ENCODE results near the gene PLEKHA6.

Gene PLEKHA6

GRCh38 chr1:204383163-204383904 lies 23.6 kb upstream of the PLEKHA6 start:
- no peak for DNase-seq (ENCODE audit: low spot score)

- DNase-seq (ENCODE audit: low spot score): no peak
Measured at GRCh38 chr1:204382714-204383083, 23.0 kb upstream of the PLEKHA6 start.

- no peak for DNase-seq (ENCODE audit: low spot score)
Measured at GRCh38 chr1:204380293-204380831, 20.6 kb upstream of the PLEKHA6 start.

GRCh38 chr1:204377800-204378668 lies 18.3 kb upstream of the PLEKHA6 start:
- peak; percentile 40 for DNase-seq (ENCODE audit: low spot score)

- no peak for DNase-seq (ENCODE audit: low spot score)
Measured at GRCh38 chr1:204376919-204377799, 17.4 kb upstream of the PLEKHA6 start.

GRCh38 chr1:204376465-204376864 lies 16.7 kb upstream of the PLEKHA6 start:
- DNase-seq (ENCODE audit: low spot score): no peak

- DNase-seq (ENCODE audit: low spot score): no peak
Measured at GRCh38 chr1:204373911-204374310, 14.2 kb upstream of the PLEKHA6 start.

- no peak for DNase-seq (ENCODE audit: low spot score)
Measured at GRCh38 chr1:204370176-204370575, 10.4 kb upstream of the PLEKHA6 start.

GRCh38 chr1:204368996-204369726 lies 9.4 kb upstream of the PLEKHA6 start:
- DNase-seq (ENCODE audit: low spot score): no peak

GRCh38 chr1:204367956-204368355 lies 8.2 kb upstream of the PLEKHA6 start:
- DNase-seq (ENCODE audit: low spot score): no peak

- no peak for DNase-seq (ENCODE audit: low spot score)
Measured at GRCh38 chr1:204367193-204367858, 7.6 kb upstream of the PLEKHA6 start.

- no peak for DNase-seq (ENCODE audit: low spot score)
Measured at GRCh38 chr1:204366759-204367158, 7.0 kb upstream of the PLEKHA6 start.

- DNase-seq (ENCODE audit: low spot score): peak; percentile 81
Measured at GRCh38 chr1:204363335-204364114, 3.8 kb upstream of the PLEKHA6 start.

GRCh38 chr1:204362984-204363334 lies 3.2 kb upstream of the PLEKHA6 start:
- DNase-seq (ENCODE audit: low spot score): no peak

- no peak for DNase-seq (ENCODE audit: low spot score)
Measured at GRCh38 chr1:204361781-204362180, 2.1 kb upstream of the PLEKHA6 start.

GRCh38 chr1:204361341-204361771 lies 1.6 kb upstream of the PLEKHA6 start:
- DNase-seq (ENCODE audit: low spot score): no peak

GRCh38 chr1:204360314-204360713 lies 585 bp upstream of the PLEKHA6 start:
- DNase-seq (ENCODE audit: low spot score): no peak

GRCh38 chr1:204359131-204359473 lies 627 bp downstream of the PLEKHA6 start:
- DNase-seq (ENCODE audit: low spot score): no peak

- DNase-seq (ENCODE audit: low spot score): no peak
Measured at GRCh38 chr1:204358605-204359004, 1.1 kb downstream of the PLEKHA6 start.

Measured in CD4-positive, alpha-beta T cell treated with Interleukin-2 at 100 ng/mL for 4 hours (primary cell).